Activated B cell treated with CpG ODN at 0.5 μM for 24 hours (primary cell): ENCODE measurements around the gene TBC1D32. TPM values are rescaled to one million over a fixed set of nuclear protein-coding genes. Genes with fewer than 3 reads are reported as not detected.

Experiments
- ATAC-seq: fragments of 200-7000 bp; cut with Tn5 transposase; one replicate; pipeline ENCODE4 v1.10.0; 2021; ENCODE audit warnings: low read depth, mild to moderate bottlenecking, moderate library complexity
- CTCF ChIA-PET: fragments of 350-600 bp; sonication (Branson Sonifier 250); formaldehyde crosslinking; loops from one replicate; lab custom pipeline; 2021; ENCODE audit warnings: antibody characterized with exemption; lab: Charles Lee
- POLR2A ChIA-PET: fragments of 350-600 bp; sonication (Branson Sonifier 250); formaldehyde crosslinking; loops from one replicate; lab custom pipeline; 2021; ENCODE audit warnings: antibody characterized with exemption; lab: Charles Lee
- DNase-seq: peaks from one replicate; pipeline ENCODE4 v3.0.0; 2022
- H3K27ac Mint-ChIP-seq: one replicate; pipeline ENCODE4 v1.8.0; 2020; ENCODE audit warnings: mixed read lengths
- H3K27me3 Mint-ChIP-seq: one replicate; pipeline ENCODE4 v1.8.0; 2021; ENCODE audit warnings: mixed read lengths
- H3K36me3 Mint-ChIP-seq: one replicate; pipeline ENCODE4 v1.8.0; 2021; ENCODE audit warnings: low read depth, mixed read lengths
- H3K4me1 Mint-ChIP-seq: one replicate; pipeline ENCODE4 v1.8.0; 2021; ENCODE audit warnings: mixed read lengths
- H3K4me3 Mint-ChIP-seq: one replicate; pipeline ENCODE4 v1.8.0; 2020; ENCODE audit warnings: mild to moderate bottlenecking, mixed read lengths
- H3K9me3 Mint-ChIP-seq: one replicate; pipeline ENCODE4 v1.8.0; 2020; ENCODE audit warnings: mixed read lengths
- intact Hi-C: fragments of 100-400 bp; cut with micrococcal nuclease; formaldehyde crosslinking; loops from one replicate; pipeline ENCODE4 v1.15.1; 2024
- total RNA-seq: library from RNA; stranded (reverse); gene quantifications from 2 replicates; pipeline ENCODE4 v1.2.3, GENCODE V29; 2022
- TF ChIP-seq, protein P1 (sequence below): fragments of 200-600 bp; IDR thresholded peaks from one replicate; pipeline ENCODE4 v1.8.0; 2022; ENCODE audit warnings: antibody characterized with exemption, mild to moderate bottlenecking

The TBC1D32 gene
- total RNA-seq, 1 donor from 2014 or later, result 17.8 TPM

DNA sequence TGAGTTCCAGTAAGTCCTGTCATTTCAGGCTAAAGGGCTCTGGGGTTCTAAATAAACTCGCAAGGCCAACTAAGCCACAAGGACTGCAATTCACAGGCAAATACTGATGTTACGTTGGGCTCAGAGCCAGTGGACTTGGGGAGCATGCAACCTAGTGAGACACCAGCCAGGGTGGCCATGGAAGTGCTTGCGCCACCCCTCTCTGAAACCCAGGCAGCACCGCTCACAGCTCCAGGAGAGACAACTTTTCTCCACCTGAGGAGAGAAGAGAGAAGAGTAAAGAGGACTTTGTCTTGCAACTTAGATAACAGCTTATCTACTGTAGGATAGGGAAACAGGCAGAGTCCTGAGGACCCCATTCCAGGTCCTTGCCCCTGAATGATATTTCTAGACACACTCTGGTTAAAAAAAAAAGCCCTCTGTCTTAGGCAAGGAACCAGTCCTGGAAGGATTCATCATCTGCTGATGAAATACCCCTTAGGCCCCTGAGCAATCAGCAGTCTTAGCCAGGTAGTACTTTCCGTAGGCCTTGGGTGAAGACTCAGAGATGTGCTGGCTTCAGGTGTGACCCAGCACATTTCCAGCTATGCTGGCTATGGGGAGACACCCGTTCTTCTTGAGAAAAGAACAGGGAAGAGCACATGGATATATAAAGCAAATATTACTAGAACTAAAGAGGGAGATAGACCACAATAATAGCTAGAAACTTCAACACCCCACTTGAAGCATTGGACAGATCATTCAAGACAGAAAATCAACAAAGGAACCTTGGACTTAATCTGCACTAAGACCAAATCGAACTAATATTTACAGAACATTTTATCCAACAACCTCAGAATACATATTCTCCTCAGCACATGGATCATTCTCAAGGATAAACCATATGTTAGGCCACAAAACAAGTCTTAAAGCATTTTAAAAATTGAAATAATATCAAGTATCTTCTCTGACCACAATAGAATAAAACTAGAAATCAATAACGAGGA, 31.5 kb upstream of the TBC1D32 start:
- Mint-ChIP-seq H3K4me3 (no peak overlapping the region), H3K4me1 (no peaks in the 10 kb centered on the region), H3K36me3 (no peaks in the 10 kb centered on the region), H3K27me3 (peaks cover 18% of the 10 kb centered on the region), H3K9me3 (no peaks in the 10 kb centered on the region), H3K27ac (no peak overlapping the region)
- DNase-seq, result no peak
- intact Hi-C loops, result no loop called here
- ATAC-seq, result no peak
- ChIA-PET CTCF (no interaction called here), POLR2A (no interaction called here)
- TF ChIP-seq, protein P1, sequence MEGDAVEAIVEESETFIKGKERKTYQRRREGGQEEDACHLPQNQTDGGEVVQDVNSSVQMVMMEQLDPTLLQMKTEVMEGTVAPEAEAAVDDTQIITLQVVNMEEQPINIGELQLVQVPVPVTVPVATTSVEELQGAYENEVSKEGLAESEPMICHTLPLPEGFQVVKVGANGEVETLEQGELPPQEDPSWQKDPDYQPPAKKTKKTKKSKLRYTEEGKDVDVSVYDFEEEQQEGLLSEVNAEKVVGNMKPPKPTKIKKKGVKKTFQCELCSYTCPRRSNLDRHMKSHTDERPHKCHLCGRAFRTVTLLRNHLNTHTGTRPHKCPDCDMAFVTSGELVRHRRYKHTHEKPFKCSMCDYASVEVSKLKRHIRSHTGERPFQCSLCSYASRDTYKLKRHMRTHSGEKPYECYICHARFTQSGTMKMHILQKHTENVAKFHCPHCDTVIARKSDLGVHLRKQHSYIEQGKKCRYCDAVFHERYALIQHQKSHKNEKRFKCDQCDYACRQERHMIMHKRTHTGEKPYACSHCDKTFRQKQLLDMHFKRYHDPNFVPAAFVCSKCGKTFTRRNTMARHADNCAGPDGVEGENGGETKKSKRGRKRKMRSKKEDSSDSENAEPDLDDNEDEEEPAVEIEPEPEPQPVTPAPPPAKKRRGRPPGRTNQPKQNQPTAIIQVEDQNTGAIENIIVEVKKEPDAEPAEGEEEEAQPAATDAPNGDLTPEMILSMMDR, result no peak

DNA sequence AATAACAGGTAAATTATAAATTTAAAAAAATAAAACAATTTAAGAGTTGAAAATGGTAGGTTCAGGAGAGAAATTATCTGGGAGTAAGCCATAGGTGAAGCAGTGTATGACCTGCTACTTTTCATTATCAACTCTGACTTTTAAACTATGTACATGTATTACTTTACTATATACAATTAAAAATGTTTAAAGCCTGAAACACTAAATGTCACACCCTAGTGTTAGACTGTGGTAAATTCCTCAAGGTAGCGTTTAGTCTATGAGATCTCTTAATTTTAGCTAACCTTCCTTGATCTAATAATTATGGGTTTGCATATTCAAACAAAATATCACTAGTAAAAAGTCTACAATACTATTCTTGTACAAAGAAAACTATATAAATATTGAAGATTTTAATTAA, 22.3 kb upstream of the TBC1D32 start:
- Mint-ChIP-seq H3K27ac (no peak overlapping the region), H3K4me1 (no peaks in the 10 kb centered on the region), H3K4me3 (no peak overlapping the region), H3K9me3 (no peaks in the 10 kb centered on the region), H3K27me3 (peaks cover 29% of the 10 kb centered on the region), H3K36me3 (no peaks in the 10 kb centered on the region)
- ATAC-seq (no peak), DNase-seq (no peak)
- TF ChIP-seq, protein P1, result no peak
- CTCF ChIA-PET, result no interaction called here
- intact Hi-C loops, result no loop called here
- POLR2A ChIA-PET, result no interaction called here

DNA sequence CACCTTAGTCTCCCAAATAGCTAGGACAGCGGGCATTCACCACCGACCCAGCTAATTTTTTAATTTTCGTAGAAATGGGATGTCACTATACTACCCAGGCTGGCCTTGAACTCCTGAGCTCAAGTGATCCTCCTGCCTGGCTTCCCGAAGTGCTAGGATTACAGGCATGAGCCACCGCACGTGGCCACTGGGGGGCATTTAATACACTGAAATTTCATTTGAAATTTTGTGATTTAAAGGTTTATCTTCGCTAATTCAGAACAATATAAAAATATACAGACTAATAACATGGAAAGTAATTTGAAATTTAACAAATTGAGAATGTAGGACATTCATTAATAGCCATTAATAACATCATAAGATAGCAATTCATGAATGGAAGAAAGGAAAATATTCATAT, 20.5 kb upstream of the TBC1D32 start:
- ChIA-PET CTCF (no interaction called here), POLR2A (no interaction called here)
- intact Hi-C loops, result no loop called here
- Mint-ChIP-seq H3K36me3 (no peaks in the 10 kb centered on the region), H3K27ac (no peak overlapping the region), H3K4me3 (no peak overlapping the region), H3K4me1 (no peaks in the 10 kb centered on the region), H3K27me3 (peaks cover 29% of the 10 kb centered on the region), H3K9me3 (no peaks in the 10 kb centered on the region)
- DNase-seq (no peak), ATAC-seq (no peak)
- TF ChIP-seq, protein P1, result no peak

DNA sequence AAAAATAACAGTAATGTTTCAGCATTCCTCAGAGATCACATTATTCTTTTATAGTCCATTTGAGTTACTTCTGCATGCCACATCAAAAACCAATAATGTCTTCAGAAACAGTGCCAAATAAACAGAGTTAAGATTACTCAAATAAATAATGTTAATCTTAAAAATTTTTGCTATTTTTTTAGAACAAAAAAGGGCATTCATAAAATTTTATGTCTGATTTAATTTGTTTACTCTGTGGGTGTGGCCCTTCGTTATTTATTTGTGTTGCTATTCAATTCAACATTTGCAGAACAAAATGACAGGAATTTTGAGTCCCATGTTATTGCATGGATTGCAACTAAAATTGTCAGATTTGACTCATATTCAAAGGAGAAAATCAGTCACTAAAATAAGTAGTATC, 18.7 kb upstream of the TBC1D32 start:
- Mint-ChIP-seq H3K4me3 (no peak overlapping the region), H3K9me3 (no peaks in the 10 kb centered on the region), H3K4me1 (no peaks in the 10 kb centered on the region), H3K27ac (no peak overlapping the region), H3K36me3 (no peaks in the 10 kb centered on the region), H3K27me3 (peaks cover 23% of the 10 kb centered on the region)
- ChIA-PET POLR2A (no interaction called here), CTCF (no interaction called here)
- DNase-seq, result no peak
- intact Hi-C loops, result no loop called here
- TF ChIP-seq, protein P1, result no peak
- no peak for ATAC-seq

DNA sequence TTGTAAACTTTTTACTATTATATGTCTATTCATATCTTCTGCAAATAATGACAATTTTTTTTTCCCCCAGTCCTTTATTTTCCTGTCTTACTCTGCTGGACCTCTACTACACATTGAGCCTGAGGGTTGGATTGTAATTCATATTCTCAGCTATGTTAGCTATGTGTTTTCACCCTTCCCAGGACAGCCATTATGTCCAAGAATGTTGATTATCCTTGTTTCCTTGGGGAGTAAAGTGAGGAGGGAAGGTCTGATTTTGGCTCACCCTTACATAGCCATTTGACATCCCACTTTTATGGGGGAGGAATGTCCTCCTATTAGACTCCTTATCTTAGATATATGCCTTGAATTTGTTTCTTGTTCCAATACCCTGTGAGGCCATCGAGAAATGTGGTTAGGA, 17.6 kb upstream of the TBC1D32 start:
- H3K36me3 Mint-ChIP-seq, result no peaks in the 10 kb centered on the region
- no peaks in the 10 kb centered on the region for H3K4me1 Mint-ChIP-seq
- ATAC-seq, result no peak

More for the DNA sequence above, 17.6 kb upstream of the TBC1D32 start:
- ChIA-PET POLR2A (no interaction called here), CTCF (no interaction called here)
- no peak overlapping the region for H3K27ac Mint-ChIP-seq
- H3K4me3 Mint-ChIP-seq, result no peak overlapping the region
- peaks cover 23% of the 10 kb centered on the region for H3K27me3 Mint-ChIP-seq
- DNase-seq, result no peak
- intact Hi-C loops, result no loop called here
- TF ChIP-seq, protein P1, result no peak
- no peaks in the 10 kb centered on the region for H3K9me3 Mint-ChIP-seq
